Measurements from ENCODE around the gene OR2T29.
"Not testable (repeated sequence)": the region's sequence is repeated elsewhere in the genome, so short reads cannot be mapped to it uniquely, and the experiment has no call there.

OR2T29 gene, protein sequence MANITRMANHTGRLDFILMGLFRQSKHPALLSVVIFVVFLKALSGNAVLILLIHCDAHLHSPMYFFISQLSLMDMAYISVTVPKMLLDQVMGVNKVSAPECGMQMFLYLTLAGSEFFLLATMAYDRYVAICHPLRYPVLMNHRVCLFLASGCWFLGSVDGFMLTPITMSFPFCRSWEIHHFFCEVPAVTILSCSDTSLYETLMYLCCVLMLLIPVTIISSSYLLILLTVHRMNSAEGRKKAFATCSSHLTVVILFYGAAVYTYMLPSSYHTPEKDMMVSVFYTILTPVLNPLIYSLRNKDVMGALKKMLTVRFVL

DNA sequence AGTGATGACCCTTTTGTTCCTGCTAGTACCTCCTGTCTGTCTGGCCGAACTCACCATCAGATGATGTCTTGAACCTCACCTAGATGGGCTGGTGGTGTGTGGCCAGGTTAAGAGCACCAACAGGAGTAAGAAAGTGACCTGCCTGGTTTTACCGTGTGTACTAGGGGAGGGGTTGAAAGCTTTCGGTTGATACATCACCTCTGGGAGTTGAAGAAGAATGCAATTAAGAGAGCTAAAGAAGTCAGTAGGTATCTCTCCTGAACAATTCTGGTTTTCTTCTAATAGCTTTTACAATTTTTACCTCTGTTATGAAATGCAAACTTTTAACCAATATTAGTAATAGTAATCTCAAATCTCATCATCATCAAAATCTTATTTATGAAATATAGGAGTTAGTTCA lies at the start of gene OR2T29:
Gene OR2T29, minus strand, starts transcription at position 101 of the 400 bp plus-strand sequence. CDS start 3,281 bp downstream, outside the sequence.
- DNase-seq (ENCODE audit: low read depth, low spot score) = not testable (repeated sequence)

DNA sequence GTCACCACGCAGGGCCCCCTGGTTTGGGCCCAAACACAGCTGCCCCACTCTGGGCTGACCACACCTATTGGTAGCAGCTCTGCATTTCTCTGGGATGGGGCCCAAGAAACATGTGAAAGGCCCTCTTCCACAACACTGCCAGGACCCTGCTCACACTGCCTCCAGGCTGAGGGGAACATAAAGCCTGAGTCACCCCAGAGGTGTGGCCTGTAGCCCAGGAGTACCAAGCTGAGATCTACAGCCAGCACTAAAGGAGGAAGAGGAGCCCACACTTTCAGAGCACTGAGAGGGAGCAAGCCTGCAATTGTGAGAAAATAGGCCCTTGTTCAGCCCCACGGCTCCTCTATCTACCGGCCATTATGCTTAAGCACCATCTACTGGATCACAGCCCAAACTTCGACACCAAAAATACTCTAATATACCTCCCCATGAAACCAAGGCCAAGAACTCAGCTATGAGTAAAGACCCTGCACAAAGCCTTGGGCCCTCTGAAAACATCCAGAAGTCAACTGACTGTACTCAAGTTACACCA lies 49.4 kb upstream of the OR2T29 start:
- no peaks in the 10 kb centered on the region for H3K9me3 ChIP-seq (ENCODE audit: low read depth, low read length)

More for the DNA sequence above, at the start of gene OR2T29:
- not testable (repeated sequence) for H3K4me3 ChIP-seq; H3K27ac ChIP-seq; H3K9ac ChIP-seq (ENCODE audit: insufficient read length); H3K9me3 ChIP-seq (ENCODE audit: low read depth, low read length); H3K36me3 ChIP-seq (ENCODE audit: insufficient read depth, low read length)

DNA sequence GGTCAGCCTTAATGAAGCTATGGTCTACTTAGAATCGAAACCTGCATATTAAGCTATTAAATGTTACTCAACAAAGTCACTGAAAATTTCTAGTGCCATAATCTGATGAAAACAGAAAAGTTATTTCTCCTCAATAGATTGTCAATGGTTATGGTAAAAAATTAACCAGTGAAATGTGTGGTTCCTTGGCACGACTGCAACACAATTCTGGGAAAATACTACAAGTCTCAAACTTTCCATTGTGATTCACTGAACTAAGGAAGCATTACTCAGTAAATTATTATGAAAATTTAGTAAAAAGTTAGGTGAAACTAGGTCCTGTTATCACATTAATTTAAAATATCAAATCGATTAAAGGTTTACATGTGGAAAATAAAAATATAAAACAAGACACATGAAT lies 47.7 kb upstream of the OR2T29 start:
- TF ChIP-seq POLR2AphosphoS5 (IDR thresholded peaks at IDR 0.05; ENCODE audit: borderline replicate concordance, low read depth, low read length) = no peak
- no peak for TF ChIP-seq FOXP2 (optimal IDR thresholded peaks at IDR 0.05; ENCODE audit: control extremely low read depth, extremely low read length, insufficient read depth)
- TF ChIP-seq EZH2 (IDR thresholded peaks at IDR 0.05) = no peak
- Histone ChIP-seq H3K27ac (no peak overlapping the region), H3K9ac (ENCODE audit: insufficient read length) (no peak overlapping the region), H3K36me3 (ENCODE audit: insufficient read depth, low read length) (no peaks in the 10 kb centered on the region), H3K4me3 (no peak overlapping the region), H3K9me3 (ENCODE audit: low read depth, low read length) (no peaks in the 10 kb centered on the region)
- no peak for DNase-seq (ENCODE audit: low read depth, low spot score)

More for the DNA sequence above, 49.4 kb upstream of the OR2T29 start:
- no peak overlapping the region for H3K4me3 ChIP-seq
- TF ChIP-seq POLR2AphosphoS5 (IDR thresholded peaks at IDR 0.05; ENCODE audit: borderline replicate concordance, low read depth, low read length) (no peak), FOXP2 (optimal IDR thresholded peaks at IDR 0.05; ENCODE audit: control extremely low read depth, extremely low read length, insufficient read depth) (no peak), EZH2 (IDR thresholded peaks at IDR 0.05) (no peak)
- H3K36me3 ChIP-seq (ENCODE audit: insufficient read depth, low read length) = no peaks in the 10 kb centered on the region
- no peak for DNase-seq (ENCODE audit: low read depth, low spot score)
- no peak overlapping the region for H3K9ac ChIP-seq (ENCODE audit: insufficient read length)
- H3K27ac ChIP-seq = no peak overlapping the region

DNA sequence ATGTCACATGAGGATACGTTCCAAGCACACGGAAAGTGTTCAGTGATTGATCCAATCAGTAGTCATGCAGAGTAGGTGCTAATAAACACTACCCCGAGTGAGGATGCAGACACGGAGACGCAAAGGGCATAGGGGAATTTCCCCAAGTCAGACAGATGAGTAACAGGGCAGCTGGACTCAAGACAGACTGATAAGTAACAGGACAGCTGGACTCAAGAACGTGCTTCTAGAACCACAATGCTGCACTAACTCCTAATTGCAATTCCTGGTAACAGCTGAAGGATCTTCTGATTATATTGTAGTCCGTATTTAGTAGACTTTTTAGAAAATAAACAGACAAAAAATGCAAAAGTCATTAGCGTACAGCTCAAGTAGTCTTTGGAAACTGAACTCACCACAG lies 36.8 kb upstream of the OR2T29 start:
- H3K36me3 ChIP-seq (ENCODE audit: insufficient read depth, low read length) = no peaks in the 10 kb centered on the region
- DNase-seq (ENCODE audit: low read depth, low spot score) = no peak
- H3K9ac ChIP-seq (ENCODE audit: insufficient read length) = no peak overlapping the region
- H3K27ac ChIP-seq = no peak overlapping the region
- no peak overlapping the region for H3K4me3 ChIP-seq
- H3K9me3 ChIP-seq (ENCODE audit: low read depth, low read length) = no peaks in the 10 kb centered on the region
- TF ChIP-seq POLR2AphosphoS5 (IDR thresholded peaks at IDR 0.05; ENCODE audit: borderline replicate concordance, low read depth, low read length) = no peak
- TF ChIP-seq FOXP2 (optimal IDR thresholded peaks at IDR 0.05; ENCODE audit: control extremely low read depth, extremely low read length, insufficient read depth) = no peak
- no peak for TF ChIP-seq EZH2 (IDR thresholded peaks at IDR 0.05)

DNA sequence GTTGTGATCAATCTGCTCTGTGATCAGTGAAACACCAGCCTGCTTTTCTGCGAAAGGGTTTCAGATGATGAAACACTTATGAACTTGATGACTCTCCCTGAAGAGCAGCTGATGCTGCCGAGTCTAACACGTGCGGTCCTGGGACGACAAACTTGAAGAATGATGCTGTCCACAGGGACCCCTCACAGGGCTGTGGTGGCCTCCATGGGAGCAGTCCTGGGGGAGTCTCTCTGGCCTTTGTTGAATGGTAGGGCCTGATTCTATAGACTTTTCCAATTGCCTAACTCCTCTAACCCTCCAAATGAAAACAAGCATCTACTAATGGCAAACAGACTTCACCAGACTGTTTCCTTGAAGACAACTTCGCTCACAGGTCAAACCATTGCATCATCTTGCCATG lies 35.0 kb upstream of the OR2T29 start, which contains the start of gene OR2T10:
Gene OR2T10, minus strand, starts transcription at position 112 of the 400 bp plus-strand sequence. CDS start 3,932 bp downstream, outside the sequence.
- Histone ChIP-seq H3K9me3 (ENCODE audit: low read depth, low read length) (no peaks in the 10 kb centered on the region), H3K4me3 (no peak within 1 kb of the TSS), H3K27ac (no peak within 1 kb of the TSS)

DNA sequence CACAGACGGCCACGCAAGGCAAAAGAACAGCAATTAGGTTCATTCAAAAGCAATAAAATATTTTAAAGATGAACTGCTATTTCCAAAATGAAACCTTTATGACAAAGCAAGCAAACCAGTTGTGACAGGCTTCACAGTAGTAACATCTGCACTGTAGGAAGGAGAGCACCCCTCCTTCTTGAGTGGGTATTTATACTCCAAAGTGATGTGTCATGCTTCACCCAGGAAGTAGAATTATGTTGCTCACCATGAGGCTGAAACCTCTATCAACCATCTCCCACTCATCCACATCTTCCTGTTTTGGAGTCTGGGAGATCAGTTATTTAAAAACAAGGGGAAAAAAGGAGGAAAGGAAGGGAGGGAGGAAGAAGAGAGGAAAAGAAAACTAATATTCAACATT lies 34.0 kb upstream of the OR2T29 start:
- no peak for TF ChIP-seq POLR2AphosphoS5 (IDR thresholded peaks at IDR 0.05; ENCODE audit: borderline replicate concordance, low read depth, low read length)
- no peak for TF ChIP-seq EZH2 (IDR thresholded peaks at IDR 0.05)
- no peak for TF ChIP-seq FOXP2 (optimal IDR thresholded peaks at IDR 0.05; ENCODE audit: control extremely low read depth, extremely low read length, insufficient read depth)
- H3K4me3 ChIP-seq = no peak overlapping the region
- H3K9ac ChIP-seq (ENCODE audit: insufficient read length) = no peak overlapping the region
- no peak for DNase-seq (ENCODE audit: low read depth, low spot score)
- no peaks in the 10 kb centered on the region for H3K9me3 ChIP-seq (ENCODE audit: low read depth, low read length)
- H3K27ac ChIP-seq = no peak overlapping the region
- H3K36me3 ChIP-seq (ENCODE audit: insufficient read depth, low read length) = no peaks in the 10 kb centered on the region

More for the DNA sequence above, 35.0 kb upstream of the OR2T29 start, which contains the start of gene OR2T10:
- H3K36me3 ChIP-seq (ENCODE audit: insufficient read depth, low read length) = no peaks in the 10 kb centered on the region
- no peak within 1 kb of the TSS for H3K9ac ChIP-seq (ENCODE audit: insufficient read length)
- DNase-seq (ENCODE audit: low read depth, low spot score) = no peak
- TF ChIP-seq EZH2 (IDR thresholded peaks at IDR 0.05) (no peak), FOXP2 (optimal IDR thresholded peaks at IDR 0.05; ENCODE audit: control extremely low read depth, extremely low read length, insufficient read depth) (no peak), POLR2AphosphoS5 (IDR thresholded peaks at IDR 0.05; ENCODE audit: borderline replicate concordance, low read depth, low read length) (no peak)

DNA sequence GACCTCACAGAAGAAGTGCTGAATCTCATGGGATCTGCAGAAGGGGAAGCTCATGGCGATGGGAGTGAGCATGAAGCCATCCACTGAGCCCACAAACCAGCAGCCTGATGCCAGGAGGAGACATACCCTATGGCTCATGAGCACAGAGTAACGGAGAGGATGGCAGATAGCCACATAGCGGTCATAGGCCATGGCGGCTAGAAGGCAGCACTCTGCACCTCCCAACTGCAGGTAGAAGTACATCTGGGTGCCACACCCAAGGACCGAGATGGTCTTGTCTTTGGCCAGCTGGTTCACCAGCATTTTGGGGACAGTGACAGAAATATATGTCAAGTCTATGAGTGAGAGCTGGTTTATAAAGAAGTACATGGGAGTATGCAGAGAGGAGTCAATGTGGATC lies 30.7 kb upstream of the OR2T29 start:
- Histone ChIP-seq H3K27ac (no peak overlapping the region), H3K4me3 (no peak overlapping the region), H3K9me3 (ENCODE audit: low read depth, low read length) (no peaks in the 10 kb centered on the region), H3K9ac (ENCODE audit: insufficient read length) (no peak overlapping the region), H3K36me3 (ENCODE audit: insufficient read depth, low read length) (no peaks in the 10 kb centered on the region)
- TF ChIP-seq POLR2AphosphoS5 (IDR thresholded peaks at IDR 0.05; ENCODE audit: borderline replicate concordance, low read depth, low read length) (no peak), EZH2 (IDR thresholded peaks at IDR 0.05) (no peak), FOXP2 (optimal IDR thresholded peaks at IDR 0.05; ENCODE audit: control extremely low read depth, extremely low read length, insufficient read depth) (no peak)
- no peak for DNase-seq (ENCODE audit: low read depth, low spot score)

DNA sequence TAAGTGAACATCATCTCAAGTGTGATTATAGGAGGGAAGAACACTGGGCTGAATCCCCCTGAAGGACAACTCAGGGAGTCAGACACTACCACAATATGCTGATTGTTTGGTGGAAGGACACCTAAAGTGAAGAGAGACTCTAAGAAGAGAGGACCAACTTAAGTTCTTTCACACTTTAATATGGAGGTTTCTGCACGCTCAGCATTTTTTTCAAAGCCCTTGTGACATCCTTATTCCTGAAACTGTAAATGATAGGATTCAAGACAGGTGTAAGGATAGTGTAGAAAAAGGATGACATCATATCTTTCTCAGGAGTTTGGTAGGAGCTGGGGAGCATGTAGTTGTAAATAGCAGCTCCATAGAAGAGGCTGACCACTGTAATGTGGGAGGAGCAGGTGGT lies 30.1 kb upstream of the OR2T29 start:
- Histone ChIP-seq H3K4me3 (no peak overlapping the region), H3K9me3 (ENCODE audit: low read depth, low read length) (no peaks in the 10 kb centered on the region), H3K27ac (no peak overlapping the region), H3K9ac (ENCODE audit: insufficient read length) (no peak overlapping the region), H3K36me3 (ENCODE audit: insufficient read depth, low read length) (no peaks in the 10 kb centered on the region)
- DNase-seq (ENCODE audit: low read depth, low spot score) = no peak
- no peak for TF ChIP-seq FOXP2 (optimal IDR thresholded peaks at IDR 0.05; ENCODE audit: control extremely low read depth, extremely low read length, insufficient read depth)
- no peak for TF ChIP-seq POLR2AphosphoS5 (IDR thresholded peaks at IDR 0.05; ENCODE audit: borderline replicate concordance, low read depth, low read length)
- no peak for TF ChIP-seq EZH2 (IDR thresholded peaks at IDR 0.05)

Data from SK-N-MC (cell line).